GM15510 (cell line): ENCODE results near the gene MAST1.
A peak's percentile ranks its signal among the peaks of the same experiment; 100 is the strongest.

ENCODE experiments used
- POLR2A ChIP-seq: IDR thresholded peaks from 3 replicates; pipeline ENCODE4 v1.6.1; 2011; ENCODE audit warnings: borderline replicate concordance; ENCODE audit not compliant: insufficient read length; ENCODE audit errors: extremely low read depth

Gene MAST1

DNA sequence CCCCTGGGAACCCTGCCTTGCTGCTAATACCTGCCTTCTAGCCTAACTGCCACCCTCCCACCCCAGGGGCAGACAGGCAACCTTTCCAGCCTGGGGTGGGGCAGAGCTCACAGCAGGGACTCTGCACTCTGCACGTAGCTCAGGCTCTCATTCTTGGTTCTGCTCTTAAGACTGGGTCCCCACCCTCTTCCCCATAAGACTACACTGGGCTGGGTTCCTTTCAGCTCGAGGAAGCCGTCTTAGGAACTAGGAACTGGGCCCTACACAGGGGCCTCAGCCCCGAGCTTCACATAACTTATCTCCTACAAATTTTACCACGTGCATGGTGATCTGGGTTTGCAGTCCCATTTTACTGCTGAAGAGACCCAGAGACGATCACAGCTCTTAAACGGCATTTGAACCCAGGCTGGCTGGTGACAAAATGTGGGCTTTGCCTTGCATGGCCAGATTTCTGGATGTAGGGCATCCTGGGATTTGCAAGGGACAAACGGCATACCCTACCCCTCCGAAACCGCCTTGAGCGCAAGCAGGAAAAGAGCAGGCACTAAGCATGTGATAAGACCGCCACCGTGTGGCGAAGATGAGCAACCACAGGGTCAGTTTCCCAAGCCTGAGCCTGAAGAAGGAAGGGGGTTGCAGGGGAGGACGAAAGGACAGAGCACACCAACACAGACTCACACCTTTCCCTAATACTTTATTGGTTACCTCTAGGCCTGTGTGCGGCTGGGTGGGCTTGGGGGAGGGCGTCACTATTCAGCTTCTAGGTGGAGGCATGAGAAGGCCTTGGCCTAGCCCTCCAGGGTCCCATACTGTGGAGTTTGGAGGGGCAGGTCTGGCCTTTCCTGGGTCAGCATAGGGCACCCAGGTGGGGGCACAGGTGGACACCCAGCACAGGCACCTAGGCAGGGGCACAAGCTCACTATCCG, 41.9 kb upstream of the MAST1 start:
- no peak for TF ChIP-seq POLR2A

DNA sequence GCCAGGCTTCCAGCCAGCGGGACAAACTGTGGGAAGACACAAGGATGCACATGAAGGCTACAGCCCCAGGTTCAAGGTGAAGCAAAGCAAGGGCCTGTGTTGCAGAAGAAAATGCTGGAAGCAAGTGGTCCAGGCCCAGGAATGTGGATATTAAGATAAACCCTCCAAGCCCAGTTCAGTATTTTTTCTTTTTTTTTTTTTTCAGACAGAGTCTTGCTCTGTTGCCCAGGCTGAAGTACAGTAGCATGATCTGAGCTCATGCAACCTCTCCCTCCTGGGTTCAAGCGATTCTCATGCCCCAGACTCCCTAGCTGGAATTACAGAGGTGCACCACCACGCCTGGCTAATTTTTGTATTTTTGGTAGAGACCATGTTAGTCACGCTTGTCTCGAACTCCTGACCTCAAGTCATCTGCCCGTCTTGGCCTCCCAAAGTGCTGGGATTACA, 41.2 kb upstream of the MAST1 start:
- no peak for TF ChIP-seq POLR2A

GRCh38 chr19:12799742-12800465, 38.4 kb upstream of the MAST1 start:
- TF ChIP-seq POLR2A: no peak

GRCh38 chr19:12800466-12800770, 37.9 kb upstream of the MAST1 start:
- TF ChIP-seq POLR2A: no peak

DNA sequence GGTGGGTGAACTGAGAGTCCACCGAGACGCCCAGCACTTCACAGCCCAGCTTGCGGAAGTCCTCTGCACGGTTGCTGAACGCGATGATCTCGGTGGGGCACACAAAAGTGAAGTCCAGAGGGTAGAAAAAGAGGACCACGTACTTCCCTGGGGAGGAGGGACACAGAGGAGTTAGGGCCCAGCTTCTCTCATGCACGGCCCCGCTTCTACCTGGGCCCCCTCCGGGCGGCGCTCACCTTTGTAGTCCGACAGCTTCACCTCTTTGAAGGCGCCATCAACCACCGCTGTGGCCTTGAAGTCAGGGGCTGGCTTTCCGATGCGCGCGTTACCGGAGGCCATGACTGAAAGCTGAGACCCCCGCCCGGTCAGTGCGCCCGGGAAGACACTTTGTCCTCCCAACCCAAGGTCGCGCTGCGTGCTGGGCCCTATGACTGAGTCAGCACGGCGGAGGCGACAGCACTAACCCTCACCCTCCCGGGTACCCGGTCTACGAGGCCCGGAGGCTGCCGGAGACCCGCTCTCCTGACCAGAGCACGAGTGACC, 37.3 kb upstream of the MAST1 start:
- TF ChIP-seq POLR2A: no peak

DNA sequence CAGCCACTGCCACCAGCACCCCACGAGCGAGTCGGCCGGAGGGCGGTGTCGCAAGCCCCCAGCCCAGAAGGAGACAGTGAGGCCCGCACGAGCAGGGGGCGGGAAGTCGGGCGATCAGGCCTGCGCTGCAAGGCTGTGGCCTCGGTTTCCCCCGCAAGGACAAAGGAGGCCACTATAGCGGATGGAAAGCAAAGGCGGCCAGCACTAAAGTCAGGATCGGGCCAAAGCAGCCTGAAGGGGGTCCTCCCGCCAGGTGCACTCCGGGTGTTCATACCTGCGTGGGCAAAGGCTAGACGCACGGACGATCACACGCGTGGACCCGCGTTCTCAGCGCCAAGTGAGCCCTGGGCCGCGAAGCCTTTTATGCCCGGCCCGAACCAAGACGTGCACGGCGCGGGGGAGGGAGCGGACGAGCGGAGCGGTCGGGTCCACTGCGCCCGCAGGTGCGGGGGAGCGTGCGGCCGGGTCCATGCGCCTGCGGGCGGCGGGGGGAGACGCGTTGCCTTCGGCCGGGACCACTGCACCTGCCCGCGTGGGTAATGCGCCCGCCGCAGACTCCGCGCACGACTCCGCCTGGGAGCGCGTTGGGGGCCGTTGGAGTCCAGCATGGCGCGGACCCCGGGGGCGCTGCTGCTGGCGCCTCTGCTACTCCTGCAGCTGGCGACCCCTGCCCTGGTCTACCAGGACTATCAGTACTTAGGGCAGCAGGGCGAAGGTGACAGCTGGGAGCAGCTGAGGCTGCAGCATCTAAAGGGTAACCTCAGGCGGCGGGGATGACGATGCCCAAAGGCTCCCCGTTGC, 36.6 kb upstream of the MAST1 start, which contains the start of the genes PRDX2 and THSD8:
Gene PRDX2, minus strand, starts transcription at position 335 of the 801 bp plus-strand sequence. CDS start 539 bp downstream, outside the sequence.
Gene THSD8, plus strand, starts transcription at position 604 of the 801 bp plus-strand sequence. Its CDS starts 3 bp downstream, at position 607.
- peak; percentile 93 for TF ChIP-seq POLR2A

DNA sequence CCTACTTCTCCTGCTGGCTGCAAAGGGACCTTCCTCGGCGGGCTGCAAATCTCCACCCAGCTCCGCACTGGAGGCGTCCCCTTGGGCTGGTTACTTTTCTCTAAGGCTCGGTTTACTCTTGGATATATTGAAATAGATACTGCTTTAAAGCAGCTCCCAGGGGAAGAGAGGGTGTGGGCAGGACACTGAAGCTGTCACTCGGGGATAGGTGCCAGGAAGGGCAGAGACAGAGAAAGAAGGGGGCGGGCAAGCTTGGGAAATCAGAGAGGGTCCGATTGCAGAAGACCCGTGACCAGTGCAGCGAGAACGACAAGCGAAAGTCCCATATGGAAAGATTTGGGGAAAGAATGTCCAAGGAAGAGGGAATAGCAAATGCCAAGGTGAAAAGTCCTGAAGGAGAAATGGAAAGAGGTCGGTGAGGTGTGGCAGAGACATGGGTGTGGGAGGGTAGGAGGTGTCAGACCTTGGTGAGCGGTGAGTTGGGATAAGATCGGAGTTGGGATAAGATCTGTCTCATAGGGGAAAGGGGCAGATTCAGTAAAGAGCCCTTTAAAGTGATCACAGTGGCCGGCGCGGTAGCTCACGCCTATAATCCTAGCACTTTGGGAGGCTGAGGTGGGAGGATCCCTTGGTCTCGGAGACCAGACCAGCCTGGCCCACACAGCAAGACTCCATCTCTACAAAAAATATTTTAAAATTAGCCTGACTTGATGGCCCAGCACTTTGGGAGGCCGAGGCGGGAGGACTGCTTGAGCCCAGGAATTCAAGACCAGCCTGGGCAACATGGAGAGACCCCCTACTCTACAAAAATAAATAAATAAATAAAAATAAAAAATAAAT, 35.8 kb upstream of the MAST1 start:
- TF ChIP-seq POLR2A: no peak

DNA sequence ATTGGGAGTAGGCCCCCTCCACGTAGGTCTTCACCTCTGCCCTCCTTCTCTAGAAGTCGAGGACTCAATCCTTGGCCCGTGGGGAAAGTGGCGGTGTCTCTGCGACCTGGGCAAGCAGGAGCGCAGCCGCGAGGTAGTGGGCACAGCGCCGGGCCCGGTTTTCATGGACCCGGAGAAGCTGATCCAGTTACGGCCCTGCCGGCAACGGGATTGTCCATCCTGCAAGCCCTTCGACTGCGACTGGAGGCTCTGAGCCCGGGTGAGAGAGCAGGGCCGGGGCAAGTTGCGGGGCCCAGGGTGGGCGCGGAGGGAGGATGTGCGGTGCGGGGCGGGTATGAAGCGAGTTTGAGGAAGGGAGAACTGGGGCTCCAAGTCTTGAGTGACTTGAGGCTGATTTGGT, 34.3 kb upstream of the MAST1 start:
- no peak for TF ChIP-seq POLR2A

DNA sequence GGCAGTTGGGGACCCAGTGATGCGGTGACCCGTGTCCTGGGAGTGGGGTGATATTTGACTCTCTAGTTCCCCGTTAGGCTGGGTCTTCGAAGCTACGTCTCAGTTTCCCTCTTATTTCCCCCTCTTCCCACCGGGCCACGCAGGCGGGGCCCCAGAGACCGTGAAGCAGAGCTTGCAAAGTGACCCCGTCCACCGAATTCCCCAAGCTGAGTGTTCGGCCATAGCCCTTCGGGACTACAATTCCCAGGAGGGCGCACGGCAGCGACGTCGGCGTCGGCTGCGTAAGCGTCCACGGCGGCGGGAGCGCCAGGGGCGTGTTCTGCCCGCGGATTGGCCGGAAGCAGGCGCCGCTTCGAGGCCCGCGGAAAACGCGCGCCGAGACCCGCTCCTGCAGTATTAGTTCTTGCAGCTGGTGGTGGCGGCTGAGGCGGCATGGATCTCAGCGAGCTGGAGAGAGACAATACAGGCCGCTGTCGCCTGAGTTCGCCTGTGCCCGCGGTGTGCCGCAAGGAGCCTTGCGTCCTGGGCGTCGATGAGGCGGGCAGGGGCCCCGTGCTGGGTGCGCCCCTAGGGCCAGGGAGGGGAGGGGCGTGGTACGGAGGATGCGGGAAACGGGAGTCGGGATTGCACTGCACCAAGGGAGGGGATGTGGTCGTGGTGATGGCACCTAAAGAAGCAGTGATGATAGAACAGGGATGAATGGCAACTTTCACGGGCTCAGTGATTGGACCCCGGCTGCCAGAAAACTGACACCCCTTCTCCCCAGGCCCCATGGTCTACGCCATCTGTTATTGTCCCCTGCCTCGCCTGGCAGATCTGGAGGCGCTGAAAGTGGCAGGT, 31.9 kb upstream of the MAST1 start, which contains the start of gene RNASEH2A:
Gene RNASEH2A, plus strand, starts transcription at position 343 of the 840 bp plus-strand sequence. Its CDS starts 90 bp downstream, at position 433.
- peak; percentile 90 for TF ChIP-seq POLR2A

GRCh38 chr19:12815088-12815487, 23.2 kb upstream of the MAST1 start:
- no peak for TF ChIP-seq POLR2A

DNA sequence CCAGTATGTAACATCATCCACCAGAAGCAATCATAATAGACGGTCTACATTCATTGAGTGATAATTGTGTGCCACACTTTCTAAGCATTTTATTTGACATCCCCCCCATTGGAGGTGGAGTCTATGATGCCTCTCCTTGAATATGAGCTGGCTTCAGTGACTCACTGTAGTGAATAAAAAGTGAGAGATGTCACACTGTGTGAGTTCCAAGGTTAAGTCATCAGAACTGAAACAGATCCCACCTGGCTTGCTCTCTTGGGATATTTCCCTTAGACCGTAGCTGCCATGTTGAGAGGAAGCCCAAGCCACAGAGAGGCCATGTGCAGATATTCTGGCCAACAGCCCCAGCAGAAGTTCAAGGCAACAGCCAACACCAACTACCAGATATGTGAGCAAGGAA, 16.6 kb upstream of the MAST1 start:
- TF ChIP-seq POLR2A: no peak

DNA sequence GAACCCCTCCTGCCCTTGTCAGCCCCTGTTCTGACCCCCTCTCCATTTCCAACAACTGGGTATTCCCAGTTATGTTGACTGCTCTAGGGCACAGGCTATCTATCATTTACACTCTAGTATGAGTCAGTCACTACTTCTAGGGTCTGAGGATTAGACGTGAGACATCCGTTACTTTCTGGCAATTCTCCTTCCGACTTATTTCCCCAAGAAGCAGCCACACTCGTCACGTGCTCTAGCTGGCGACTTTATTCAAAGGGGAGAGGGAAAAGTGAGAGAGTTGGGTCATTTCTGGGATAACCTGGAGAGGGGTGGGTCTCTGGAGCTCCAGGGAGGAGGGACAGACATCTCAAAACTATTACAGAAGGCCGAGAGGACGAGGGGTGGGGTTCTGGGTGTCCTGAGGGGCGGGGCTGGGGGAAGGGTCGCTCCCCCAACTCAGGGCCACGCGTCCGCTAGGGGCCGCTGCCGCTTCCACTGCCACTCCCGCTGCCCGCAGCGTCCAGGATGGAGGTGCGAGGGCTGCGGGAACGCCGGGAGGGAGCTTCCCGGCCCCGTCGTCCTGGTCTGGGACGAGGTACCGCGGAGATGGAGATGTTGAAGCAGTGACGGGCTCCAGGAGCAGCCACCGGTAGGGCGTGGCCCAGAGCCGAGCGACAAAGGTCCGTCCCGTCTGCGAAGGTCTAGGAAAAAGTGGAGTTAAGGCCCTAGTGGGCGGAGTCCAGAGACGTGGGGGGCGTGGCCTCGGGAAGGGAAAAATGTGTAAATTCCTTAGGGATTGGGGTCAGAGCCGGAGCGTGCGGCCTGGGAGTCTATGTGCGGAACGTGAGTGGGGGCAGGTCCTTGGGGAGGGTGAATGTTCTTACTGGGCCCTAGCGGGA, 12.8 kb upstream of the MAST1 start:
- TF ChIP-seq POLR2A: no peak
